Measurements from ENCODE around the gene C16orf54. TPM values are rescaled to one million over a fixed set of nuclear protein-coding genes. Genes with fewer than 3 reads are reported as not detected.

C16orf54 gene
- total and polyA plus RNA-seq, 4 donors = 0.38 to 2.4 (median 0.84) TPM

GRCh38 chr16:29720703-29721102 lies 25.1 kb downstream of the C16orf54 start (continued):
- no peak for TF ChIP-seq CTCF (IDR thresholded peaks at IDR 0.05; ENCODE audit: low read depth, low read length, missing input control)
- no peak for TF ChIP-seq HNF4A (conservative IDR thresholded peaks at IDR 0.05)
- no peak for TF ChIP-seq FOXA1 (IDR thresholded peaks at IDR 0.05)
- TF ChIP-seq RAD21 (IDR thresholded peaks at IDR 0.05) = no peak
- TF ChIP-seq RXRA (IDR thresholded peaks at IDR 0.05) = no peak
- TF ChIP-seq MAX (IDR thresholded peaks at IDR 0.05) = no peak

- Histone ChIP-seq H3K36me3 (ENCODE audit: control insufficient read depth in 4 of 4, insufficient read depth in 3 of 4, low read depth in 1 of 4, low read length in 3 of 4) (no peaks in the 10 kb centered on the region), H3K9ac (ENCODE audit: low read depth in 1 of 2, low read length in 2 of 2) (no peak overlapping the region), H3K4me3 (ENCODE audit: low read depth in 1 of 3, low read length in 3 of 3) (no peak overlapping the region), H3K9me3 (ENCODE audit: control insufficient read depth in 4 of 4, low read length in 3 of 4) (no peaks in the 10 kb centered on the region), H3K27me3 (ENCODE audit: control insufficient read depth in 4 of 4, insufficient read depth in 4 of 4, low read length in 3 of 4) (no peaks in the 10 kb centered on the region), H3K27ac (ENCODE audit: low read depth in 1 of 2, low read length in 2 of 2) (no peak overlapping the region), H3K4me1 (ENCODE audit: control insufficient read depth in 4 of 4, insufficient read depth in 4 of 4, low read length in 3 of 4) (no peaks in the 10 kb centered on the region)
- DNase-seq (ENCODE audit: low spot score) = no peak
- TF ChIP-seq FOXA1 (IDR thresholded peaks at IDR 0.05) = no peak
- no peak for TF ChIP-seq HNF4G (IDR thresholded peaks at IDR 0.05)
- TF ChIP-seq REST (IDR thresholded peaks at IDR 0.05) = no peak
- no peak for TF ChIP-seq TAF1 (conservative IDR thresholded peaks at IDR 0.05)
- TF ChIP-seq RAD21 (IDR thresholded peaks at IDR 0.05) = no peak
- no peak for TF ChIP-seq SP1 (IDR thresholded peaks at IDR 0.05)
- TF ChIP-seq ZBTB33 (IDR thresholded peaks at IDR 0.05) = no peak
- TF ChIP-seq MAX (IDR thresholded peaks at IDR 0.05) = no peak
- no peak for TF ChIP-seq FOXA2 (IDR thresholded peaks at IDR 0.05)
- no peak for TF ChIP-seq GABPA (IDR thresholded peaks at IDR 0.05 in 1 of 2, conservative IDR thresholded peaks at IDR 0.05 in 1 of 2)
- TF ChIP-seq YY1 (IDR thresholded peaks at IDR 0.05) = no peak
- no peak for TF ChIP-seq JUND (IDR thresholded peaks at IDR 0.05)
- no peak for TF ChIP-seq RXRA (IDR thresholded peaks at IDR 0.05)
- TF ChIP-seq ATF3 (IDR thresholded peaks at IDR 0.05) = no peak
- no peak for TF ChIP-seq CTCF (IDR thresholded peaks at IDR 0.05; ENCODE audit: low read depth, low read length, missing input control)
- no peak for TF ChIP-seq EGR1 (IDR thresholded peaks at IDR 0.05; ENCODE audit: low read depth in 2 of 2)
- TF ChIP-seq HNF4A (conservative IDR thresholded peaks at IDR 0.05) = no peak
- TF ChIP-seq NR2F2 (IDR thresholded peaks at IDR 0.05) = no peak
- 47% methylated on average over 4 of the region's 4 CpGs for WGBS
Measured at GRCh38 chr16:29719063-29719462, 26.7 kb downstream of the C16orf54 start.
